Hepatic stellate cell (primary cell): ENCODE measurements around the gene SLC40A1.
A peak's percentile ranks its signal among the peaks of the same experiment; 100 is the strongest.

ENCODE experiments used
- DNase-seq: peaks from one replicate; pipeline ENCODE4 v3.0.0; 2011; ENCODE audit warnings: low spot score

Gene SLC40A1

GRCh38 chr2:189569295-189569910, 11.2 kb downstream of the SLC40A1 start:
- DNase-seq, result peak; percentile 12

- peak; percentile 16 for DNase-seq
Measured at GRCh38 chr2:189566046-189566445, 14.5 kb downstream of the SLC40A1 start.

DNA sequence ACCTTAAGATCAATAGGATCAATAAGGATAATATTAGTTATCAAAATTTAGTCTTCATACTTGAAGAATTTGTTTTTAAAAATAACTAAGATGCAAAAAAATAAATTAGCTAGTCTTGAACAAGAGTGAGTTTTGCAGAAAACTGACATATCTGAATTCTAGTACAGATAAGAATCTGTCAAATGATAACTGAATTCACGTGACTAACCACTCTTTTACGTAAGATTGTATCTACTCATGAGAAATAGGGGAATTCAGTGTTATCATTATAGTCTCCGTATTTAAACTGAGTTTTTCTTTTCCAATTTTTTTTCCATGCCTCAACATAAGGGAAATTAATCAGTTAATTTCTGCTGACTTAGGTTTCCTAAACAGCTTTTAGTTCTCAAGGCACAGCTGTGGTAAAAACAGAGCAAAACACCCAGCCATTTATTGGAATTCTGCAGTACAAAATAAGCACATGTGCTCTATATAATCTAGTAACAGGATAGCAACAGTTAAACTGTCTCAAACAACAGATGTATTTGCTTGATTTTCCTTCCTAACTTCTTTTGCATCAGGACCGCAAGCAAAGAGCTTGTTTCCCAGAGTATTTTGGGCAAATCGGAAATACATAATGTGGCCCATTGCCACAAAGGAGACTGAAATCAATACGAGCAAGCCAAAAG, 19.1 kb downstream of the SLC40A1 start:
- no peak for DNase-seq

DNA sequence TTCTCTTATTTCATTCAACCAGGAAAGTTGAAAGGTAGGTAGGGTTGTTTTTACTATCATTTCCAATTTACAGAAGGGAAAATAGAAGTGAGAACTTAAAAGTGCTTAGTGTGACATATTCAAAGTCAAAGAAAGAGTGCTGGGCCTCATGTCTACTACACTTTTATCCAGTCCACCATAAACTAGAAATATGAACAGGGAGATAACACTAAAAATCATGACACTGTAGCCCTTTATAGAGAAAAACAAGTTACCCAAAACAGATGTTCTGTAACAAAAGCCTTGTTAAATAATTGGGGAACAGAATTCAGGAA, 20.4 kb downstream of the SLC40A1 start:
- DNase-seq, result no peak

GRCh38 chr2:189559579-189560272, 20.9 kb downstream of the SLC40A1 start:
- no peak for DNase-seq

DNA sequence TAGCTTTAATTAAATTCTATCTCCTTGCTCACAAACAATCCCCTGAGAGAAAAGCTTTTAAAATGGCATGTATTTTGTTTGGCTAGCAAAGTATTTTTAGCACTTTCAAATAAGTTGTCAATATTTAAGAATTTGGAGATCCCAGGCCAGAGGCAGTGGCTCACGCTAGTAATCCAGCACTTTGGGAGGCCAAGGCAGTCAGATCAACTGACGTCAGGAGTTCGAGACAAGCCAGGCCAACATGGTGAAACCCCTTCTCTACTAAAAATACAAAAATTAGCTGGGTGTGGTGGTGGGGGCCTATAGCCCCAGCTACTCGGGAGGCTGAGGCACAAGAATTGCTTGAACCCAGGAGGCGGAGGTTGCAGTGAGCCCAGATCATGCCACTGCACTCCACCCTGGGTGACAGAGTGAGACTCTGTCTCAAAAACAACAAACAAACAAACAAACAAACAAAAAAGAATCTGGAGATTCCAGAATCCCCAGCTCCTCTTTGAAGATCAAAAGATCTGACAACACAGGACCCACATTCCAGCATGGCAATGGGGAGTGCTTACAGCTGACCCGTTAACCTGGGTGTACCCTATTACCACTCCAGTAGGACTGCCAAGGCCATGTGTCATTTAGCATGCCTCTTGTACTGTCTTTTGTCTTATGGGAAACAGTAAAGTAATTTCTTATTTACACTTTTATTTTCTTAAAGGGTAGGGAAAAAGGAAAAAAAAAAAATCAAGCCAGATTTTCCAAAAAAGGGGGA, 21.9 kb downstream of the SLC40A1 start:
- no peak for DNase-seq

GRCh38 chr2:189557373-189557772, 23.2 kb downstream of the SLC40A1 start:
- no peak for DNase-seq

- DNase-seq, result no peak
Measured at GRCh38 chr2:189556526-189556925, 24.1 kb downstream of the SLC40A1 start.

DNA sequence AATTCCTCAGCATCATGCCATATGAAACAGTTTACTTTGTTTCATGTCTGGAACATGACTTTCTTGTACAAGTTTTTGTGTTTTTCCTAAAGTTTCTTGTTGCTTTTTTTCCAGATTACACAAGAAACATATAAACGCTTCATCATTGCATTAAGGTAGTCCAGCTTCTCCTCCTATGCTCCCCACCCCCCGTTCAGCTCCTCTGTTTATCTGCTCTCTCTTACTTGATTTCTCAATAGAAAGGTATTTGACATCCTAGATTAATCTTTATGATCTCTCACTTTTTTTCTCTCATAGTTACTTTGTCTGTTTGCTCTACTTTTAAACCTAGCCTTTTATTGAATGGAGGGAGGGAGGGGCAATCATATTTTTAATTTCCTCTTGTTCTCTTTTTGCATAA, 25.4 kb downstream of the SLC40A1 start:
- no peak for DNase-seq

GRCh38 chr2:189553504-189554088, 27.0 kb downstream of the SLC40A1 start:
- no peak for DNase-seq

GRCh38 chr2:189552991-189553404, 27.6 kb downstream of the SLC40A1 start:
- DNase-seq, result no peak

DNA sequence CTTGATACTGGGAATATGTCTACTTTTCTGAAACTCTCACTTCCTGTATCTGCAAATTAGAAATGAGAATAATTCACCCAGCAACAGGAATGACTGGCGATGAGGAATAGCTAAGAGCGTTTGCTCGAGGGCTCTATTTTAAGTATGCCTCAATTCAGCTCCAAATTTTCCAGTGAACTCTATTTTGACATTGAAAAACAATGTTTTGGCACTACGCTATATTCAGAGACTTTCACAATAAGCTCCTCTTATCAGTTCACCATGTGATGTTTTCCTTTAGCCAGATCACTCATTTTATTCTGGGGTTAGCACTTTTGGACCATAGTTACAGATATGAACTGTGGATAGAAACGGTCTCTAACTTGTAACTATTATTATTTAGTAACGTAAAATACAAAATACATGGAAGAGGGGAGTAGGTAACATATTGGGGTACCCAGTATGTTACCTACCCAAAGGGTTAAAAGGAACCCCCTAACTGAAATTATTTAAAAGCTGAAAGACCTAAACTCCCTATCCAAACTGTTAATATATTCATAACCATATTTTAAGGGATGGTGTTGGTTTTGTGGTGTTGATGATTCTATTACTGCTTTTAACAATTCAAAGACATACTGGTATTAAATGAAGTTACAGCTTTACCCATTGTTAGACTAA, 28.1 kb downstream of the SLC40A1 start:
- DNase-seq, result no peak

- no peak for DNase-seq
Measured at GRCh38 chr2:189551808-189552207, 28.8 kb downstream of the SLC40A1 start.

- DNase-seq, result no peak
Measured at GRCh38 chr2:189549449-189549832, 31.1 kb downstream of the SLC40A1 start.

- no peak for DNase-seq
Measured at GRCh38 chr2:189548666-189549448, 31.7 kb downstream of the SLC40A1 start.

DNA sequence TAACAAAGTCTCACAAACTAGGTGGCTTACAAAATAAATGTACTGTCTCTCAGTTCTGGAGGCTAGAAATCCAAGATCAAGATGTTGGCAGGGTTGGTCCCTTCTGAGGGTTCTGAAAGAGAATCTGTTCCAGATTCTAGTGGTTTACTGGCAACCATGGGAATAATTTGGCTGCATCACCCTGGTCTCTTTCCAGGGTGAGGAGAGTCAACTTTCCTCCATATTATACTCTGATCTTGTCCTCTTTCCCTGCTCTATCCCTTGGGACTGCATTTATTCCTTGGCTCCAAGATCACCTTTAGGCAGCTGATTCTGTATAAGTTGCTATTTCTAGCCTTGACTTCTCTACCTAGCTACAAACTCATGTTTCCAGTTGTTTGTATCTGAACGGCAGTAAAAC, 35.2 kb downstream of the SLC40A1 start:
- DNase-seq, result no peak

GRCh38 chr2:189544318-189545042, 36.1 kb downstream of the SLC40A1 start:
- DNase-seq, result no peak

DNA sequence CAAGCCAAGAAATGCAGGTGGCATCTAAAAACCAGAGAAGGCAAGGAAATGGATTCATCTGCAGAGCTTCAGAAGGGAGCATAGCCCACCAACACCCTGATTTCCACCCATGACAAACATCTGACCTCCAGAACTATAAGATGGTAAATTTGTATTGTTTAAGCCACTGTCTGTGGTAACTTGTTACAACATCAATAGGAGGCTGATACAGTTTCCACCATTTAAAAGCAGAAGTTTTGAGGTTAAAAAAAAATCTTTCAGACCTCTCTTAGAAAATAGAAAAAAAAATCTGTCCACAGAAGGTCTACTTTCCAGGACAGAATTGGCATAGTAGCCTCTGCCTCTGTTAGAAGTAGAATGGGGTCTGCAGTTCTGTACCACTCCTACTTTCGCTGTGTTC, 37.2 kb downstream of the SLC40A1 start:
- no peak for DNase-seq

GRCh38 chr2:189542145-189542882, 38.3 kb downstream of the SLC40A1 start:
- no peak for DNase-seq

- DNase-seq, result no peak
Measured at GRCh38 chr2:189541591-189541990, 39.0 kb downstream of the SLC40A1 start.
